HL-60 (cell line): ENCODE results near the gene SORCS2.

ENCODE experiments used
- DNase-seq, 2 experiments: peaks; one replicate each; pipeline ENCODE4 v3.0.0-alpha.2; 2010 to 2020; ENCODE audit warnings: low read depth in 1 of 2, low spot score in 1 of 2
- H3K27ac ChIP-seq: fragments of 250-450 bp; sonication (Bioruptor Pico); replicated peaks from 2 replicates; pipeline ENCODE4 v1.5.1; 2020; ENCODE audit warnings: mild to moderate bottlenecking, moderate library complexity
- H3K27me3 ChIP-seq: fragments of 250-450 bp; sonication (Bioruptor Pico); 2 replicates; pipeline ENCODE4 v1.5.1; 2021; ENCODE audit warnings: mild to moderate bottlenecking, moderate library complexity; ENCODE audit not compliant: insufficient read depth, poor library complexity, severe bottlenecking
- H3K4me3 ChIP-seq: replicated peaks from 2 replicates; pipeline ENCODE4 v1.5.1; 2011; ENCODE audit warnings: mild to moderate bottlenecking, control low read depth, low read length; ENCODE audit not compliant: insufficient read depth
- CTCF ChIP-seq: IDR thresholded peaks from one replicate; pipeline ENCODE4 v1.5.1; 2011; ENCODE audit warnings: low read length, control low read depth, inconsistent platforms; ENCODE audit not compliant: insufficient read depth
- GABPA ChIP-seq: IDR thresholded peaks from 2 replicates; pipeline ENCODE4 v1.6.1; 2012; ENCODE audit warnings: low read depth
- POLR2AphosphoS5 ChIP-seq: IDR thresholded peaks from 2 replicates; pipeline ENCODE4 v1.6.1; 2012; ENCODE audit warnings: low read depth
- REST ChIP-seq: IDR thresholded peaks from 2 replicates; pipeline ENCODE4 v1.6.1; 2012; ENCODE audit warnings: low read depth; ENCODE audit not compliant: insufficient replicate concordance
- SPI1 ChIP-seq: IDR thresholded peaks from 2 replicates; pipeline ENCODE4 v1.6.1; 2012; ENCODE audit warnings: low read depth, mild to moderate bottlenecking, borderline replicate concordance

The SORCS2 gene

GRCh38 chr4:7526929-7527535 is 334.7 kb downstream of the SORCS2 start:
- no peak overlapping the region for H3K4me3 ChIP-seq
- no peak for DNase-seq
- H3K27me3 ChIP-seq, result peaks cover 6% of the 10 kb centered on the region

GRCh38 chr4:7529368-7530080 is 337.2 kb downstream of the SORCS2 start:
- H3K4me3 ChIP-seq, result no peak overlapping the region
- H3K27ac ChIP-seq, result no peak overlapping the region
- TF ChIP-seq REST, result no peak
- no peak for TF ChIP-seq POLR2AphosphoS5
- TF ChIP-seq CTCF, result no peak
- no peak for TF ChIP-seq SPI1
- TF ChIP-seq GABPA, result no peak
- peaks cover 3% of the 10 kb centered on the region for H3K27me3 ChIP-seq
- no peak for DNase-seq

More at GRCh38 chr4:7526929-7527535, 334.7 kb downstream of the SORCS2 start:
- no peak overlapping the region for H3K27ac ChIP-seq
- TF ChIP-seq POLR2AphosphoS5, result no peak
- no peak for TF ChIP-seq SPI1
- no peak for TF ChIP-seq CTCF
- no peak for TF ChIP-seq GABPA
- TF ChIP-seq REST, result no peak

- DNase-seq, result no peak
- no peak overlapping the region for H3K27ac ChIP-seq
- no peak overlapping the region for H3K4me3 ChIP-seq
- TF ChIP-seq POLR2AphosphoS5 (no peak), SPI1 (no peak), GABPA (no peak), CTCF (no peak), REST (no peak)
- H3K27me3 ChIP-seq, result no peaks in the 10 kb centered on the region
Observed at GRCh38 chr4:7530082-7530481, 337.7 kb downstream of the SORCS2 start.
